ENCODE data around the gene ZMAT5.
"Not testable (repeated sequence)": the region's sequence is repeated elsewhere in the genome, so short reads cannot be mapped to it uniquely, and the experiment has no call there.

ZMAT5 gene

GRCh38 chr22:29784451-29785361 lies 17.9 kb upstream of the ZMAT5 start:
- DNase-seq, result no peak

GRCh38 chr22:29782061-29782845 lies 15.4 kb upstream of the ZMAT5 start:
- no peak for DNase-seq

- DNase-seq, result no peak
Observed at GRCh38 chr22:29780748-29781676, 14.2 kb upstream of the ZMAT5 start.

- no peak for DNase-seq
Observed at GRCh38 chr22:29780220-29780619, 13.4 kb upstream of the ZMAT5 start.

- no peak for DNase-seq
Observed at GRCh38 chr22:29773233-29773632, 6.4 kb upstream of the ZMAT5 start.

- DNase-seq, result no peak
Observed at GRCh38 chr22:29772170-29772641, 5.4 kb upstream of the ZMAT5 start.

DNA sequence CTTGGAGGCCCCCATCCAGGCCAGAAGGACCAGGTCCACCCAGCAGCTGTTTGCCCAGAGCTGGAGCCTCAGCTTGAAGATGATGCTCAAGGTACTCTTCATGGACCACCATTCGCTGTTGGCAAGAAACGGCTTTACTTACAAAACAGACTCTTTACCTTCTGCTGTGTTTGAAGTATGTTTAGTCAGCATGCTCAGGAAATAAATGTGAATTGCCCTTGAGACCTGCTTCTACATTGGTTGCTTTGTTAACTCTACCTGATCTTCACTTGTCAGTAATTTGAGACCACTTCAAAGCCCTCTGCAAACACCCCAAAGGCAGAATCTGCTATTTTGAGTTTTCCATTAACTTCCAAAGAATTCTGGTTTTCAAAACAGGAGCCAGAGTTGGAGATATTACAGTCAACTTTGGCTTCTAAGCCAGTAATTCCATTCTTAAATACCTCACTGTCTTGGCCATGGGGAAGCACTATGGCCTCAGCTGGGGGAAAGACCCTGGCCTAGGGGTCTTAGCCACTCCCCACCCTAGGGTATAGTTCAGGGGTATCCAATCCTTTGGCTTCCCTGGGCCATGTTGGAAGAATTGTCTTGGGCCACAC lies 3.0 kb upstream of the ZMAT5 start:
- DNase-seq, result no peak

GRCh38 chr22:29768052-29768693 lies 1.4 kb upstream of the ZMAT5 start:
- no peak for DNase-seq

- peak; percentile 93 for DNase-seq
Observed at GRCh38 chr22:29767171-29768051, 604 bp upstream of the ZMAT5 start, which contains the start of gene UQCR10. Gene UQCR10 (plus strand): TSS chr22:29767369. CDS start chr22:29767399, 30 bp downstream.

DNA sequence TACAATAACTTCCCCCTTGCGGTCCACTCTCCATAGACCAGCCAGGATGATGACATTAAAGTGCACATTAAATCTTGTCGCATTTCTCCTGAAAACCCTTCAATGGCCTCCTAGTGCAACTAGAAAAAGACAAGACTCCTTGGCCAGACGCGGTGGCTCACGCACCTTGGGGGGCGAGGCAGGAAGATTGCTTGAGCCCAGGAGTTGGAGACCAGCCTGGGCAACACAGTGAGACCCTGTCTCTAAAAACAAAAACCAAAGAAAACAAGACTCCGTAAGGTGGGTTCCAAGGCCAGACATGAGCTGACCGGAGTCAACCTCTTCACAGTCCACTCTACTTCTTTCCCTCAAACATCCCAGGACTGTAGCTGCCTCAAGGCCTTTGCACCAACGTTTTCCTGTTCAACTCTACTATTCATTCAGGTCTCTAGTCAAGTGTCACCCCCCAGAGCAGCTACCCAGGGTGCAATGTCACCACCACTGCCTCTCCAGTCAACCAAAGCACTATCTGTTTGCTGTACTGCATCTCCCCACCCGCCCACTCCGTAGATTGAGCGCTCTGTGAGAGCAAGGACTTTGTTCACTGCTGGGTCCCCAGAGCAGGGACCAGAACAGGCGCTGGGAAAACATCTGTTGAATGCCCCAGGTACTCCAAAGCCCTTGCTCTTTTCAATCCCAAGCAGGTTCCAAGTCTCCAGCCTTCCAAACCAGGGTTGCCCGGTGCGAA lies 739 bp downstream of the ZMAT5 start:
- peak; percentile 8 for DNase-seq

DNA sequence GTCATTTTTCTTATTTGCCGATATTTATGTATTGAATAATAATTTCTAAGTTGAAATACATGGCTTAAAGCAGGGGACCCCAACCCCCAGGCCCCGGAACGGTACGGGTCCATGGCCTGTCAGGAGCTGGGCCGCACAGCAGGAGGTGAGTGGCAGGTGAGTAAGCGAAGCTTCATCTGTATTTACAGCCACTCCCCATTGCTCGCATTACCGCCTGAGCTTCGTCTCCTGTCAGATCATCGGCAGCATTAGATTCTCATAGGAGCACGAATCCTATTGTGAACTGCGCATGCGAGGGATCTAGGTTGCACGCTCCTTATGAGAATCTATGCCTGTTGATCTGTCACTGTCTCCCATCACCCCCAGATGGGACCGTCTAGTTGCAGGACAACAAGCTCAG lies 4.5 kb downstream of the ZMAT5 start:
- no peak for DNase-seq

GRCh38 chr22:29758959-29759358 lies 7.8 kb downstream of the ZMAT5 start:
- no peak for DNase-seq

DNA sequence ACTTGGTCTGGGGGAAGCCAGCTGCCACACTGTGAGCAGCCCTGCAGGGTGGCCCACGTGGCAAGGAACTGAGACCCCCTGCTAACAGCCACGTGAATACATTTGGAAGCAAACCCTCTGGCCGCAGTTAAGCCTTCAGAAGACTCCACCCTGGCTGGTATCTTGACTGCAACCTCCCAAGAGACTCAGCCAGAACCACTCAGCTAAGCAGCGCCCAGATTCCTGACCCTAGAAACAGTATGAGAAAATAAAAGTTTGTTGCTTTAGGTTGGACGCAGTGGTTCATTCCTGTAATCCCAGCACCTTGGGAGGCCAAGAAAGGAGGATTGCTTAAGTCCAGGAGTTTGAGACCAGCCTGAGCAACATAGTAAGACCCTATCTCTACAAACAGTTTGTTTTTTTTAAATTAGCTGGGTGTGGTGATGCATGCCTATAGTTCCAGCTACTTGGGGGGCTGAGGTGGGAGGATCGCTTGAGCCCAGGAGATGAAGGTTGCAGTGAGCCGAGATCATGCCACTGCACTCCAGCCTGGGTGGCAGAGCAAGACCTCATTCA lies 8.7 kb downstream of the ZMAT5 start:
- no peak for DNase-seq

DNA sequence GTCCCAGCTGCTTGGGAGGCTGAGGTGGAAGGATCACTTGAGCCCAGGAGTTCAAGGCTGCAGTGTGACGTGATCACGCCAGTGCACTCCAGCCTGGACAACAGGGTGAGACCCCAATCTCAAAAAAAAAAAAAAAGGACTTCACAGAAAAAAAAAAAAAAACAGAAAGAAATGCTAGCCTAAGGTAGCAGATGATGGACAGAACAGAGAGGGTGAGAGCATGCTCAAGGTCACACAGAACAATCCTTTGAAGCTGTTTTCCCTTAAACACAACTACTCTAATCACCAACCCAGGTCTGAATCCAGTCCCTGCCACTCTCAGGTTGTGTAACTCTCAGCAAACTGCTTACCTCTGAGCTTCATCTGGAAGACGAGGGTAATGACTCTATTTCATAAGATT lies 9.7 kb downstream of the ZMAT5 start:
- DNase-seq, result no peak

DNA sequence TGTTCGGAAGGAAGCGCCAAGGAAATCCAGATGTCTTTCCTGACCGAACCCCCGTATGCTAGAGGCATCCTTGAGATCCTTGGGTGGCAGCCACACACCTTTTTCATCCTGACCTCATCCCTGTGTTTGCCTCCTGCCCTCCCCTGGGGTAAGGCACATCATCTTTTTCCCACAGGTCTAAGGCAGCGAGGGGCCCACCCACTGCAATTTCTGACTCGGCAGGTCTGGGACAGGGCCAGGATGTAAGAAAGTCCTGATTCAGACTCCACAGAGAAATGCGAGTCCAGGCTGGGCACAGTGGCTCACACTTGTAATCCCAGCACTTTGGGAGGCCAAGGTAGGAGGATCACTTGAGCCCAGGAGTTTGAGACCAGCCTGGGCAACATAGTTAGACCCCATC lies 10.5 kb downstream of the ZMAT5 start:
- no peak for DNase-seq

- no peak for DNase-seq
Observed at GRCh38 chr22:29755889-29756288, 10.9 kb downstream of the ZMAT5 start.

- DNase-seq, result not testable (repeated sequence)
Observed at GRCh38 chr22:29754658-29755395, 12.0 kb downstream of the ZMAT5 start.

GRCh38 chr22:29753808-29754657 lies 12.8 kb downstream of the ZMAT5 start:
- no peak for DNase-seq
